Peyer's patch (tissue), 4 donors: ENCODE measurements around the gene APEX1.

Source experiments
- CTCF ChIP-seq, 6 experiments: fragments of 450-650 bp in 4 of 6; fragments of 200-600 bp in 2 of 6; sonication (generic) in 1 of 6; IDR thresholded peaks; one replicate each; pipeline ENCODE4 v1.5.1; 2017 to 2019; ENCODE audit warnings: antibody characterized with exemption in 6 of 6, mild to moderate bottlenecking in 3 of 6, moderate library complexity in 1 of 6
- POLR2A ChIP-seq, 2 donors: fragments of 450-650 bp; IDR thresholded peaks; one replicate each; pipeline ENCODE4 v1.5.1; 2017; ENCODE audit warnings: antibody characterized with exemption in 2 of 2, mild to moderate bottlenecking in 2 of 2, moderate library complexity in 2 of 2

- TF ChIP-seq CTCF (IDR thresholded peaks at IDR 0.05) (no peak), POLR2A (IDR thresholded peaks at IDR 0.05) (no peak)
Observed at GRCh38 chr14:20428802-20429201, 26.2 kb upstream of the APEX1 start.
